ENCODE measurements around the gene MRPL36.
"Not testable (repeated sequence)": the region's sequence is repeated elsewhere in the genome, so short reads cannot be mapped to it uniquely, and the experiment has no call there.

The MRPL36 gene

DNA sequence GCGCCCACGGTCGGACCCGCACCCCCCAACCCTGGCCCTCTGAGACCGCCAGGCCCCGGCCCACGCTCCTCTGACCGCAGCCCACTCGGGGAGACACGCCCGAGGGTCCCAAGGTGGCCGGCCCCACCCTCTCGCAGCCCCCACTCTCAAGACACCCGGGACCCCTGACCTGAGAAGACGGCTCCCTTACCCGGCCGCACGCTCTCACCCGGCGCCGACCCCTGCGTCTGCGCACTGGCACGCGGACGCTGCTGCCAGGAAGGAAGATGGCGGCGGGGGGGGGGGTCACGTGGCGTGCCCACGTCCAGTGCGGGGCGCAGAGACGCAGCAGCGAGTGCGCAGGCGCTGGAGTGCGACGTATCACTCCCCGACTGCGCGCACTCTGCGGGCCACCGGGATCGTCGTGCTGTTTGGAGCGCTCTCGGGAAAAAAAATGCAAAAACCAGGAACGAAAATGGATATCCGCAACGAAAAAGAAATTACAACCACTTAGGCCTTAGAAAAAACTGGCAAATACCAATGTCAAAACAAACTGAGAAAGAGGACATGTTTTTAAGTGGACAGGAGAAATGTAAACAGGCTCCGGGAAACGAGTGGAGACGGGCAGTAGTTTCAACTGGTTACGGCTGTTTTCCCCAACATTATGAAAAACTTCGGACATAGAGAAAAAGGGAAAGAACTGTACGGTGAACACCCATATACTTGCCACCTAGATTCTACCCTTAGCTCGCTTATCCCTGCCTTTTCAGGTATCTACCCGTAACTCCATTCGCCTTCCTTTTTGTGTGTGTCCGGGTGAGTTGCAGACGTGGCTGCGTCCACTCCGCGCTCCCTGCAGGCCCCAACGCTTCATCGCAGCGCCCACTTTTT lies at the start of gene MRPL36:
MRPL36 (minus strand) TSS at position 236 of the 870 bp plus-strand sequence. CDS start 902 bp downstream, outside the sequence.
- DNase-seq: peak; percentile 67 to 96

DNA sequence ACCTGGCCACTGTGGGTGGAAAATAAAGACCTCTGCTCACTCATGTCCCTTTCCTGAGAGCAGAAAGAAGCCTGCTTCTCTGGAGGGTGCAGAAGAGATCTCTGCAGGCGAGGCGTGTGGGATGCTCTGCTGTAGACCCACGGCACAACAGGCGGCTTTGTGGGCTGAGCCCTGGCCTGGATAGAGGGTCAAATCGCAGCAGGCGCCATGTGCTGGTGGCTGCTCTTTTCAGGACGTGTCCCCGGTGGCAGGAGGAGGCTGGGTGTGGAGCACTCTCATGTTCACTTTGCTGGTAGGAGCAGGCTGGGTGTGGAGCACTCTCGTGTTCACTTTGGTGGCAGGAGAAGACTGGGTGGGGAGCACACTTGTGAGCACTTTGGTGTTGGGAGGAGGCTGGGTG lies 48.0 kb upstream of the MRPL36 start:
- DNase-seq: no peak

DNA sequence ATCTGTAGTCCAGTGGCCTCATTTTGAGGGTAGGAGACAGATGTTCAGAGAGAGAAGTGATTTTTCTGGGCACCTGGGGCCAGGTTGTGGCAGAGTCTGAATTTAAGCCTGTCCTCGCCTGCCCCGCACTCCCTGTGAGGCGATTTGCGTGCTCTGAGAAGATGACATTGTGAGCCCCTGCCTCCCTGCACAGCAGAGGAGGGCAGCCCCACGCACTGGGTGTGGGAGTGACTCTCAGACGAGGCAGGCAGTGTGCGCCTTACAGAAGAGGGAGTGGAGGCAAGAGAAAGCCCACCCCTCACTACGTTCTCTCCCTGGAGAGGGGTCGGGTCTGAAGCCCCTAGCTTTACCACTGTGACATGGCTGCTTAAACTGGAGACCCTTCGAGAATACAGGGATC lies 47.4 kb upstream of the MRPL36 start:
- DNase-seq: no peak

DNA sequence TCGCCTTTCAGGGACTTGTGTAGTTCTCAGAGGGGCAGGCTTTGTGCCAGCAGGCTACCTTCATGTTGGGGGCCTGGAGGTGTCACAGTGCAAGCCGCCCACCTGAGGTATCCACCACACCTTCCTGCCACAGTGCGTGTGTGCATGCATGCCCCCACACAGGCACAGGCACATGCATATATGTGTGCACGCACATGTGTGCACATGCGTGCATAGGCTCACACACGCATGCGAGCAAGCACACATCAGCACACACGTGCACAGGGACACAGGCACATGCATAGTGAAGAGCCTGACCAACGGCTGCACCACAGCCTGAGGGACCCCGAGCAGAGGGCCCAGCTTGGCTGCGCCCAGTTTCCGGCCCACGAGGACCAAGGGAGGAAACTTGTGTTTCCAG lies 46.9 kb upstream of the MRPL36 start:
- no peak for DNase-seq

DNA sequence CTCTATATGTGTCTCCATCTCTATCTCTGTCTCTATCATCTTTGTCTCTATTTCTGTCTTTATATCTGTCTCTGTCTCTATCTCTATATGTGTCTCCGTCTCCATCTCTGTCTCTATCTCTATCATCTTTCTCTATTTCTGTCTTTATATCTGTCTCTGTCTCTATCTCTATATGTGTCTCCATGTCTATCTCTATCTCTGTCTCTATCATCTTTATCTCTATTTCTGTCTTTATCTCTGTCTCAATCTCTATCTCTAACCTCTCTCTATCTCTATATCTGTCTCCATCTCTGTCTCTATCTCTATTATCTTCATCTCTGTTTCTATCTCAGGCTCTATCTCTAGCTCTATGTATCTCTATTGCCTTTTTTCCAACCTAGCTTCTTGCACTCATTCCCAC lies 46.1 kb upstream of the MRPL36 start:
- no peak for DNase-seq

DNA sequence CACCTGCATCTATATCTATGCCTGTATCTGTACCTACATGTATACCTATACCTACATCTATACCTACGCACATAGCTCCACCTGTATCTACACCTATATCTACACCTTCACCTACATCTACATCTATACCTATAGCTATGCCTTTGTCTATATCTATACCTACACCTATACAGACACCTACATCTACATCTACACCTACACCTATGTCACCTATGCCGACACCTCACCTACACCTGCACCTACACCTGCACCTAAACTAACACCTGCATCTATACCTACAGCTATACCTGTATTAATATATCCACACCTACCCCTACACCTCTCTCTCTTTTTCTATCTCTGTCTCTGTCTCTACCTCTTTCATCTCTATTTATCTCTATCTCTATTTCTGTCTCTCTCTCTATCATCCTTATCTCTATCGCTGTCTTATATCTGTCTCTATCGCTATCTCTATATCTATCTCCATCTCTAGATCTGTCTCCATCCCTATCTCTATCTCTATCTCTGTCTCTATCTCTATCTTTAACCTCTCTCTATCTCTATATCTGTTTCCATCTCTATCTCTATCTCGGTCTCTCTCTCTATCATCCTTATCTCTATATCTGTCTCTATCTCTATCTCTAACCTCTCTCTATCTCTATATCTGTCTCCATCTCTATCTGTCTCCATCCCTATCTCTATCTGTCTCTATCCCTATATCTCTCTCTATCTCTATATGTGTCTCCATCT lies 45.2 kb upstream of the MRPL36 start:
- DNase-seq: no peak

DNA sequence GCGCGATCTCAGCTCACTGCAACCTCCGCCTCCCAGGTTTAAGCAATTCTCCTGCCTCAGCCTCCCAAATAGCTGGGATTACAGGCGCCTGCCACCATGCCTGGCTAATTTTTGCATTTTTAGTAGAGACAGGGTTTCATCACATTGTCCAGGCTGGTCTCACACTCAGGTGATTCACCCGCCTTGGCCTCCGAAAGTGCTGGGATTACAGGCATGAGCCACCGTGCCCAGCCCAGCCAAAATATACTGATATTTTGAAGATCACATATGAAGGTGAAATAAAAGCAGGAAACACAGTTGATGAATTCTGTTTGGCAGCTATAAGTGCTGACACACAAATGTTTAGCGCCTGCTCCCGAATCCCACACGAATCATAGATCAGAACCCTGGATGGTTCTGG lies 44.1 kb upstream of the MRPL36 start:
- DNase-seq: not testable (repeated sequence)

DNA sequence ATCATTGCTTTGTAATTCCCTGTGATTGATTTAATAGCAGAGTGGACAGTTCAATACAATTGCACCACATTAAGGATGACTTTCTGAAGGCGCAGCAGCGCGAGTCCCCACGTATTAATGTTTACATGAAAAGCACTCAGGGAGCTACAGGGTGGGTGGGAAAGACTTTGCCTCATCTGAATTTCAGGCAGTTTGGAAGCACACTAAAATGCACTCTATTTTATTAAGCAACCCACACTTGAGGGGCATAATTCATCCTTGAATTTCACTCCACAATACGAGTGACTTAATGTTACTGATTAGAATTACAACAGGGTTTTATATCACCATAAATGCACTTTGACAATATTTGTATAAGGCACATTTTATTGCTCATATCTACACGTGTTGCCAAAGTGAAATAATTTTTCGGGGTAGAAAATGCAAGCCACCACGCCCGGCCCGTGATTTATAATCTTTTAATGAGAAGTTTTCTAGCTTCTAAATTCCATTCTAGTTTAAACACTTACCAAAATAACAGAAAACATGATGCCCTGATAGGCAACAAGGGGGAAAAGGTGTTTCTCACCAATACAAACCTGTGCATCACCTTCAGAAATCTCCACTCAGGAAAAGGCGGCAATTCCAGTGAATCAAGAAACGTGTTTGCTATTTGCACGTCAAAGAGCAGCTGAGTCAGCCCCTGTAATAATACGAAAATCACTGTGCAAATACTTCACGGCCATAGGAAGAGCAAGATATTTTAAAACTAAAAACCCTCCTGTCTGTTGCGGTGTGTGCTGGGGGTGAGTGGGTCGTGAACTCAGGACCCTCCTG lies 42.6 kb upstream of the MRPL36 start:
- no peak for DNase-seq

DNA sequence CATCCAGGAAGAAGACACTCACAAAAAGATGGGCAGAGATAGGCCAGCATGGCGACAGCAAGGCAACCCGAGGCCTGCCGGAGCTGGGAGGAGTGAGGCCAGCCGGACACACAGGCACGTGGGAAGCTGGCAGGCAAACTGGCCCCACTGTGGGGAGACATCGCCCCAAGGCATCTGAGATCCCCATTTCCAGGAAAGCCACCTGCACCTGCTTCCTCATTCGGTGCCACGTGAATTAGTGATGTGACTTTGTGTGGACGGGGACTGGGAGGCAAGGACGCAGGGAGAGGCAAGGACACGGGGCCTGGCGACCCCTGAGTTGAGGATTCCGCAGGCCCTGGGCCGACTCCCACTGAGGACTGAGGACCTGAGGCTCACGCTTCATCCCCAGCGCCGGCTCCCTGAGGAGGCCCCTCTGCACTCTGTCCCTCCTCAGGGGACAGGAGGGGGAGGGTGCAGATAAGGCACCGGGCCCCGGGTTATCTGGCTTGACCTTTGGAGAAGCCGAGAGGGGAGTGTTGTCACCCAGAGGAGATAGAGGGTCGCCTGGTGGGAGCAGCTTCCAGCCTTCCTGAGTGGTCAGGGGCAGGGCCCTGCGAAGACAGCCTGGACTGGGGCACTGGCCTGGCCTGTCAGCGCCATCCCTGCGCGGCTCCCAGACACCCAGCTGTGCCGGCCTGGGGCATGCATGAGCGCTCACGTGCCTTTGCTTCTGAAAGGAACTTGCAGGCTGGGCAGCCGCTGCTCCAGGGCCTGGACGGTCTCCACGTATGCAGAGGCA lies 41.3 kb upstream of the MRPL36 start:
- no peak for DNase-seq

DNA sequence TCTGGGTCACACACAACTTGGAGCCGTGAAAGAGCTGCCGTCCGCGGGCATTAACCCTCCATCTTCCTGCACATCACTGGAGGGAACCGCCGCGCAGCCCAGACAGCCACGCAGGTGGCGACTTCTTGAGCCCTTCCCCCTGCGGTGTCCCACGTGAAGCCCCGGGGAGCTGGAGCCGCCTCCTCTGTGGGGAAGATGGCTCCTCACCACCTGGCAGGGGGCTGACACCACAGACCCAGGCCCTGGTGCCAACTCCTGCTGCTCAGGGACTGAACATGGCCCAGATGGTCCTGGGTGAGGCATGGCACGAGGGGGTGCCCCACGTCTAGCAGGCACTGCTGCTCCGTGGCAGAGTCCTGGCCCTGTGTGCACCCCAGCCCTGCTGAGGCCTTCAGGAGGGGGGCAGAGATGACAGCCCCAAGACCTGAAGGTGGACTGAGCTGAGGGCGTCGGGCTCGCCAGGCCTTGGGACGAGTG lies 40.5 kb upstream of the MRPL36 start:
- no peak for DNase-seq

DNA sequence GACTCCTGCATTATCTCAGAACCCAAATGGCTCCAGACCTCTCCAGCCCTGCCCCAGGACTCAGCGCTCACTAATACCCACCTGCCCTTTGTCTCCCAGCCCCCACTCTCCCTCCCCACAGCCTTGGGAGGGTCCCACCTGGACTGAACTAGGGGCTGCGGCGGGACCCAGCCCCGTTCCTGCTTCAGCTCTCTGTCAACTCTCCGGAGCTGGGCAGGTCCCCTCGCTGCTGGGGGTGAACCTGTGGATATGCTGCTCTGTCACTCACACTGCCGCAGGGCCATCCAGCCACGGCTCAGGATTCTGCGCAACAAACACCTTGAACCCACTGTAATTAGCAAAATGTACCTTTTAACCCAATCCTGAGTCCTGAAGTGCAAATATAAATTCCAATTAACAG lies 38.4 kb upstream of the MRPL36 start:
- no peak for DNase-seq

DNA sequence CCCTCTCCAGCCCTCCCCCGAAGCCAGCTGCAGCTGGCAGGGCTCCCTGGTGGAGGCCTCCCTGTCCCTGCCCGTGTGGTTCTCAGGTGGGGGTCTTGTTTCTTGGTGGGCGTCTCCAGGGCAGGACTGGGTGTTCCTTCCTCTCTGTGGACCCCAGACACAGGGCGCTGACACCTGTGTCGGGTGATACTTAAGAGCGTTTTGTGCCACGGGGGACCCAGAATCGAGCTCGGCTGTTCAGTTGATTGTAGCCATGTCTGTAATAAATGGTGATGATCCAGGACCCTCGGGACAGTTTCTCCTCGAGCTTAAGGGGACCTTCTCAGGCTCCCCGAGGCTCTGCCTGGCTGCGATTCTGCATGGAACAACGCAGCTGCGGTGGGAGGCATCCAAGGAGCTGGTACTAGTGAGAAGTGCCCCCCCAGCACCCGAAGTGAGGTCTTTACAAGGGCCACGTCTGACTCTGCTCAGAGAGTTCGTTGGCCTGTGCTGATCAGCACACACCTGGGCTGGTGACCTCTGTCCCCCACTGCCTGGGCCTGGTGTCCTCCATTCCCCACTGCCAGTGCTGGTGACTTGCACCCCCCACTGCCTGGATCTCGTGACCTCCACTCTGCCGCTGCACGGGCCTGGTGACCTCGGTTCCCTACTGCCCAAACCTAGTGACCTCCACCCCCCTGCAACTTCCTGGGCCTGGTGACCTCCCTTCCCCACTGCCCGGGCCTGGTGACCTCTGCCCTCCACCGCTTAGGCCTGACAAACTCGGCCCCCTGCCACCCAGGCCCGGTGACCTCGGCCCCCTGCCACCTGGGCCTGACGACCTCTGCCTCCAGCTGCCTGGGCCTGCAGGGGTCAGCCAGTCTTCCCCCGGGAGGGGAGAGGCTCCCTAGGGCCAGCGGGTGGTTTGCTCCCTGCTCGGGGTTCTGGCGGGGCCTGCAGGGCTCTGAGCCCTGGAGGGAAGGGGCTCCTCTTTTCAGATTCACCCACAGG lies 37.5 kb upstream of the MRPL36 start:
- DNase-seq: no peak

DNA sequence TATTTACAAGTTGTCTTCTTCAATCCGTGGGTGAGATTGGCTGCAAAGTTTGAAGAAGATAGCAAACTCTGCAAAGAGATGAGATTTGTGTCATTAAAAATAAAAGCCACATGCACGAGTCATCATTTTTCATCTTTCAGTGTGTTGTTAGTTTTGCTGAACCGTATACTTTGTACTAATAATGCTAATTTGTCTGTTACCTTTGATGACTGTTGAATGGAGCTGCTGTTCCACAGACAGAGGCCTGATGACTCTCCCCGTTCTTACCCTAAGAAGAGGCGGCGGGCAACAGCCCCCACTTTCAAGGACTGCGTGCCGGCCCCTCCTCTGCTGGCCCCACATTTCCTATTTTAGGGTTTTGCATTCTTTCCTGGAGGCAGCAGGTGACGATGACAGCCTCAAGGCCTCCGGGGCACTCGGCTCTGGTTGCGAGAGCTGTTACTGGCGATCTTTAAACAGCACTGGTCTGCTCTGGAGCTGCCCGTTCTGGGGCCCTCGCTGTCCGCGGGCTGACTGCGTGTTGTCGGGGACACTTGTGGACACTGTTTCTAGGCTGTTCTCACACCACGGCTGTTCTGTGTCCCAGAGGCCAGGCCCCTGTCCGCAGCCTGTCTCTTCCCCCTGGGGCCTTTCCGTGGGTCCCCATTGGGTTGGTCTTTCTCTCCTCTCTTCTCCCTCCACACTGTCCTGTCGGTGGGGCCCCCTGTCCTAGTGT lies 36.7 kb upstream of the MRPL36 start:
- DNase-seq: no peak

DNA sequence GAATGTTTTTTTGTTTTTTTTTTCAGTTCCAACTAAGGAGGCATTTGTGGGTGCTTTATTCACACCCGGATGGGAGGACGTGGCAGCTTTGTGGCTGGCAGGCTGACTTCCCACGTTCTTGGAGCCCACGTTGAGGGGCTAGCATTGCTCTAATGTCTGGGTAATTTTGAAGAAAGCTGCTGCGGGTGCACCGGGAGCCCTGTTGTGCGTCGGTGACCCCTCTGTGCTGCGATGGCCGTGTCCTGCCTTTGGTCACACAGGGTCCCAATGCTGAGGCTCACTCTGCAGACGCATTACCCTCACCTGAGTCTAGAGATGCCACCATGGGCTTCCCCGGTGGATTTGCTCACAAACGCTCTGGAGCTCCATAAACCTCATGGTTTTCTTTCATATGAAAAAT lies 35.8 kb upstream of the MRPL36 start:
- DNase-seq: no peak

DNA sequence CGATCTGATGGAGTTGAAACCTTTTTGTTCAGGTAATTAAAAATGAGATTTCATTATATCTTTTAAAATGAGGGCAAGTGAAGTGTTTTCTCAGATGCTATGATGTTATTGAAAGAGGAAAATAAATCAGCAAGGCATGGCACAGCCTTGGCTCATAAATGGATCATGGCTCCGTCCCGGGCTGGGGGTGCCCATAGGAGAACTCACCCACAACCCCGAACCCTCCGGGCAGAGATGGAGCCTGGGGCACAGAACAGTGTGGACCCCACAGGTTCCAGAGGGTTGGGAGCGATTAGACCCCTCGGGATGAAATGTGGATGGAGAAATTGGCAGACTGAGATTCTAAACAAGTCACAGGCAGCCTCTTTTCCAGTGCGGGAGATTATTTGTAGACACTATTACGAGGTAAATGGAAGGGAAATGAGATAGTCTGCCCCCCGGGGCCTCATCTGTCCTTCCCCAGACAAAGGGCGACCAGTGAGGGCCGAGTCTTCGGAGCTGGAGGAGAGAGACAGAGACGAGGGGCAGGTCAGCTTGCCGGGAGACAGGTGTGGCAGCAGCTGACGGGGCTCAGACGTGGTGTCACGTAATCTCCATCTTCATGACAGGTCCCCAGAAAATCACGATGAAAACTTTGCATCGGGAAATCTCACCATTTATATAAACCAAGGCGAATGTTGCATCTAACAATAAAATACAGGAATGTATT lies 35.2 kb upstream of the MRPL36 start:
- no peak for DNase-seq

DNA sequence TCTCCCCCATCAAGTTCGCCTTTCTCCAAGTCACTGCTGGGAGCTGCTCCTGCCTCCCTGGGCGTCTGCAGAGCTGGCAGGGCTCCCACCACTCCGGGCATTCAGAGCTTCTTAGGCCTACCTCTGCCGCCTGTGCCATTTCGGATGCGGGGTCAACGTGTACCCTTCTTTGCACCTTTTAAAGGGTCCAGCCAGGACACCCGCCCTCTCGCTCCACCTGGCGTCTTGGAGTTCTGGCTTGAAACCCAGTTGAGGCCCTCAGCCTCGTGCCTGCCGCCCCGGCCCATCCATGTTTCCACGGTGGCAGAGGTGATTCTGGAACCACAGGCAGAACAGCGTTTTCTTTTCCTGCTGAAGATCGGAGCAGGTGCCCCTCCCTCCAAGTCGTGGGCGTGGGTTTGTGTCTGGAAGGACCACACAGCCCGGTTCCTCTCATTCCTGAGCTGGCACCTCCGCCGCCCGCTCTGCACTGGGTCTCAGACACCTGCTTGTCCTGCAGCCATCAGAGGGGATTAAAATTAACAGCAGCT lies 34.5 kb upstream of the MRPL36 start:
- no peak for DNase-seq

DNA sequence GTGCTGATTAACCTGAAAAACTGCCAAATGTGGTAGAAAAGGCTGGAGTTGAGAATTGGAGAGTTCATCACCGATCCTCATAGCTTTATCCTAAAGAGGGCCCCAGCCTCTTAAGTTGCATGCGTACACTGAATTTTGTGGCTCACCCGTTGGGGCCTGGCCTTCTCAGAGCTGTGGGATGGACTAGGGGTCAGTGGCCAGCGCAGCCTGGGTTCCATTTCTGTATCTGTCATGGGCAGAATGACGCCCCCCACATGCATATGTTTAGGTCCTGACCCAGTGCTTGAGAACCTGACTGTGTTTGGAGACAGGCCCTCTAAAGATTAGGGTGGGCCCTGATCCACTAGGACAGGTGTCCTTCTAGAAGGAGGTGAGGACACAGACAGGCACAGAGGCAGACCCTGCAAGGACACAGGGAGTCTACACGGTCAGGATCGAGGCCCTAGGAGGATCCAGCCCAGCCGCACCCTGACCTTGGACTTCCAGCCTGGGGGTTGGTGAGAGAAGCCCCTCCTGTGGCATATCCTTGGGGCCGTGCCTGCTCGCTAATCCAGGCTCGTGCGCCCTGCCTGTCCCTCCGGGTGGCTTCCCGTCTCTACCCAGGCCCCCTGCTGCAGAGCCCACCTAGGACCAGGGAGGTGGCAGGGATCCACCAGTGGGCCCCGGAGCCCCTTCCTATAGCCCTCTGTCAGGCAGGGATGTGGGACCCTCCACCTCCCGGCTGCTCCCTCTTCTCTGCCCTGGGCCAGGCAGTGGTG lies 33.8 kb upstream of the MRPL36 start:
- no peak for DNase-seq

DNA sequence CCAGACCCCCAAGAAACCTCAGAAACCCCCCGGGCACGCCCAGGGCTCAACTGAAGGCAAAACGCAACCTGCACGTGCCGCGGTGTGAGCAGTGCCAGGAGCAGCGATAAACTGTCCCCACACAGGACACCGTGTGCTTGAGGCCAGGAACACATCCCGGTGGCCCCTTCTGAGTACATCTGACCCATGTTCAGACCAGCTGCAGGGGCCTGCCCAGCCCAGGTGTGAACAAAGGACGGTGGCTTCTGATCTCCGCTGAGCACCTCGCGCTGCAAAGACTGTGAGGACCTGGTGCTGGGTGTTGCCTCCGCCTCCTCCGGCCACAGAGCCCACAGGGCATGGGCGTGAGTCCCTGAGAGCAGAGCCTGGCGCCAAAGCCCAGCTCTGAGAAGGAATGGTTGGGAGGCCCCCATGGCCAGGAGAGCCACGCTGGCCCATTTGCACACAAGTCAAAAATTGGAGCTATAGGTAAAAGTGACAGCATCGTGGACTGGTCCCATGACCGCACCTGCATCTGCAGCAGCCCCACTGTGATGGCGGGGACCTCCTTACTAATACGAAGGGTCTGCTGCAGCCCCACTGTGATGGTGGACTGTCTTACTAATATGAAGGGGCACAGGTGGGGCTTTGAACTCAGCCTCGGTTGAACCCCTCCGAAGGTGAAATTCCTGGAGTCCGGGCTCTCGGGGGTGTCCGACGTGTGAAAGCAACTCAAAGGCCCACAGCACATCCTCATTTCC lies 33.0 kb upstream of the MRPL36 start:
- no peak for DNase-seq

All from NCI-H526 (cell line).